Raji (cell line): ENCODE data around the gene TFAP2B.

Experiments
- POLR2A ChIP-seq: IDR thresholded peaks from 2 replicates; pipeline ENCODE4 v1.6.1; 2011; ENCODE audit warnings: low read depth, low read length, control low read depth; ENCODE audit not compliant: insufficient read depth

TFAP2B gene

GRCh38 chr6:50851049-50851845 lies 32.6 kb downstream of the TFAP2B start:
- no peak for TF ChIP-seq POLR2A

- no peak for TF ChIP-seq POLR2A
Measured at GRCh38 chr6:50853939-50854338, 35.3 kb downstream of the TFAP2B start.

GRCh38 chr6:50861692-50862091 lies 43.0 kb downstream of the TFAP2B start:
- TF ChIP-seq POLR2A = no peak

DNA sequence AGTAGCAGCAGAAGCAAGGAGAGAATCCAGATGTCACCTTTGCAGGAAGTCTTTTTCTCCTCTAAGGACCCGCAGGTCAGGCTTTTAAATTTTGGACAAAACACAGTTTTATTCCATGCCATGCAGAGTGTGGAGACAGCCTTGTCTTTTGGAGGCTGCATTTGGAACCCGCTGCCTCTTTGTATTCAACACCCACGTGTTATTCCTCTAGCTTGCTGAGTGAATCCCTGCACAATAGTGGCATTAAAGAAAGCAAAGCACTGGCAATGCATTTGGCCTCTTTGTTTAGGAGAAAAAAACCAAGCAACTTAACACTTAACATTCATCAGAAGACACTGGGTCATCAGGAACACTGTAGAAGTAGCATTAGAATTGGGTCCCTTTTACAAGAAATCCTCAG lies 43.5 kb downstream of the TFAP2B start:
- no peak for TF ChIP-seq POLR2A

DNA sequence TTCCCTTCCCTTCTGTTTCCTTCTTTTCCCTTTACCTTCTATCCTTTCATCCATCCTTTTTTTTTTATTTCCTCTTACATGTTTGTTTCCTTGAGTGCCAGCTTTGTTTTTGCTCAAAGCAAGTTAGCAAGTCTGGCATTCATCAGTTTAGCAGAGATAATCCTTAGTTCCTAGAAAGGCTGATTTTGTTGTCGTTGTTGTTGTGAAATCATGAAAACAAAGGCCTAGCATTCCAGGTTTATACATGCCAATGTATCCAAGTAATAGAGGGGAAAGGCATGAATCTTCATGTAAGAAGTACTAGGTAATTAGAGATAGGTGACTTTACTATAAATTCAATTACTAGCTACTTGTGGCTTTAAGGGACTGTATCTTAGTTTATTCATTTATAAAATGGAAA lies 45.9 kb downstream of the TFAP2B start:
- no peak for TF ChIP-seq POLR2A

DNA sequence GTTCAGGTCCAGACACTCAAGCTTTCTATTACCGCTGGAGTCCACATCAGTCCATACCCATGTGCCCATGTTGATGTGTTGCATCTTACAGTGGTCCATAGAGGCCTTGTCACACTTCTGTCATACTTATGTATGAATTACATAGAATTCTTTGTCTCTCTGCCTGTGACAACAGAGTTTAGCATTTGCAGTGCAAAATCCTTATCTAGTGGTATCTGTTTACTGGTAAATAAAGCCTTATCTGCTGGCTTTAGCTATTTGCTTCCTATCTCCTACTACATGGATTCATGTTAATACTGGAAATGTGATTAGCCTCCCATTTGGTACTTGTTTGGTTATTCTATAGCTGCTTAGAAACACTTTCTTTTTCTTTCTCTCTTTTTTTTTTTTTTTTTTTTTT lies 49.8 kb downstream of the TFAP2B start:
- TF ChIP-seq POLR2A = no peak

DNA sequence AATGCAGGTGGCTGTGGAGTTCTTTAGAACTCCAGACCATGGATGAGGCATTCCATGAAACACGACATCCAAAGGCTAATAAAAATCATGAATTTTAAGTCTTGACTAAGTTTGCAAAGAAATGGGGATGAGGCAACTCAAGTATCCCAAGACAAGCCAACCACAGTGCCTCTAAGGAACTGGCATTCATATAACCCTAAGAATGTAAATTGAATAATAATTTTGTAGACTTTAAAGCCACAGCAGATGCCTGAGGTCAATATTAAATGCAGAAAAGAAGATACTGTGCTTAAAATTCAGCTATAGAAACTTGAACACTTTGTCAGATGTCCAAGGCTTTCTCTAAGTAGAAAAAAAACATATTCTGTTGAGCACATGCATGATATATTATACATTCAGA lies 54.5 kb downstream of the TFAP2B start:
- no peak for TF ChIP-seq POLR2A

GRCh38 chr6:50884364-50884763 lies 65.7 kb downstream of the TFAP2B start:
- TF ChIP-seq POLR2A = no peak

- no peak for TF ChIP-seq POLR2A
Measured at GRCh38 chr6:50887112-50887511, 68.4 kb downstream of the TFAP2B start.

DNA sequence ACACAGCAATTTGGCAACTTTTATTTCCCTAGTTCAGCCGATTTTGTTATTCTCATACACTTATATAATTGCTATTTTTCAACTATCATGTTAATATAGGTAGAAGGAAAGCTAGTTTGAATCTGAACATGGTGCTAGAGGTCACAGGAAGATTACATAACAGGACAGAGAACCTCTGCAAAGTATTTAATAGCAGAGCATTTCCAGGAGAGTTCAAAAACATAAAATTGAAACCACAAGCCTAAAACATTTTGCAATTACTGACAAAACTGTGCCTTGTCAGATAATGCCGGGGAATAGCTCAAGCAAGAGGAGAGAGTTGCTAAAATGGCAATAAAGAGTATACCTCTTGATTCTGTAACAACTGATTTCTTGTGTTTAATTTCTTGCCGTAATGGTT lies 70.8 kb downstream of the TFAP2B start:
- no peak for TF ChIP-seq POLR2A

DNA sequence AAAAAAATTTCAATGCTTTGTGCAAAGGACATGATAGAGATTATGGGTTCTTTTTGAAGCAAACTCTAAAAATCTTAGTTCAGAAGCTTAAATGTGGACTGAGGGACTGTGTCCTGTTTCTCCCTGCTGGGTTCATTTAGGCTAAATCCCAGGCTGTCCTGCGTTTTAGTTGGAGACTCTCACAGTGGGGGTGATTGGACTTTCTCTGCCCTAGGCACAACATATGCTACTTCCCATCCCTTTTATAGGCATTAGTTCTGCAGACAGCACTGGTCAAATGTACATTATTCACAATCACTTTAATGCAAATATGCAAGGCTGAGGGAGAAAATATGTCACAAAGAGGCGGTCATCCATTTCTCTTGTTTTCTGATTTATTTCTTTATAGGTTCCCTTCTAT lies 71.3 kb downstream of the TFAP2B start:
- TF ChIP-seq POLR2A = no peak

GRCh38 chr6:50890579-50890978 lies 71.9 kb downstream of the TFAP2B start:
- no peak for TF ChIP-seq POLR2A

- TF ChIP-seq POLR2A = no peak
Measured at GRCh38 chr6:50891290-50891689, 72.6 kb downstream of the TFAP2B start.
